Spleen (tissue), 11 donors: ENCODE measurements around the gene RBM23. TPM values are rescaled to one million over a fixed set of nuclear protein-coding genes. Genes with fewer than 3 reads are reported as not detected.

Source experiments
- DNase-seq: peaks from one replicate; pipeline ENCODE4 v3.0.0-alpha.2; 2020
- H3K27ac ChIP-seq, 8 donors: fragments of 200-600 bp; sonication (generic) in 7 of 8; 1 replicate in 4 of 8; 2 replicates in 4 of 8; pipeline versions ENCODE4 v1.5.0 to v1.8.0; 2016 to 2021; ENCODE audit warnings: inconsistent platforms in 4 of 8, mild to moderate bottlenecking in 4 of 8, moderate library complexity in 1 of 8
- H3K27me3 ChIP-seq, 7 donors: fragments of 200-600 bp; sonication (generic) in 6 of 7; replicated peaks in 1 of 7; 1 replicate in 4 of 7; 2 replicates in 3 of 7; pipeline versions ENCODE4 v1.5.0 to v1.8.0; 2016 to 2021; ENCODE audit warnings: inconsistent platforms in 3 of 7, mild to moderate bottlenecking in 1 of 7
- H3K36me3 ChIP-seq, 6 donors: fragments of 200-600 bp; sonication (generic) in 5 of 6; 1 replicate in 4 of 6; 2 replicates in 2 of 6; pipeline versions ENCODE4 v1.5.0 to v1.8.0; 2016 to 2021; ENCODE audit warnings: inconsistent platforms in 2 of 6
- H3K4me1 ChIP-seq, 6 donors: fragments of 200-600 bp; sonication (generic) in 5 of 6; 1 replicate in 3 of 6; 2 replicates in 3 of 6; pipeline versions ENCODE4 v1.5.0 to v1.8.0; 2016 to 2021; ENCODE audit warnings: inconsistent platforms in 3 of 6
- H3K4me3 ChIP-seq, 8 donors: fragments of 200-600 bp; sonication (generic) in 7 of 8; 1 replicate in 4 of 8; 2 replicates in 4 of 8; pipeline versions ENCODE4 v1.5.0 to v1.8.0; 2016 to 2021; ENCODE audit warnings: inconsistent platforms in 4 of 8, mild to moderate bottlenecking in 4 of 8, moderate library complexity in 2 of 8
- H3K9me3 ChIP-seq, 8 donors: fragments of 200-600 bp; sonication (generic) in 7 of 8; 1 replicate in 4 of 8; 2 replicates in 4 of 8; pipeline versions ENCODE4 v1.5.0 to v1.8.0; 2016 to 2021; ENCODE audit warnings: inconsistent platforms in 4 of 8
- POLR2A ChIP-seq, 3 donors: fragments of 450-650 bp; IDR thresholded peaks; one replicate each; pipeline ENCODE4 v1.5.1; 2017; ENCODE audit warnings: antibody characterized with exemption in 3 of 3, mild to moderate bottlenecking in 1 of 3
- POLR2AphosphoS5 ChIP-seq, 3 donors: sonication (generic); formaldehyde crosslinking; IDR thresholded peaks; one replicate each; pipeline ENCODE4 v1.5.1; 2017; ENCODE audit warnings: antibody characterized with exemption in 3 of 3
- WGBS, 5 donors: extraction: QIAGEN DNeasy Blood & Tissue Kit in 3 of 5; methylation state at CpG; one replicate each; pipeline versions ENCODE4 v1.1.5 to v1.1.7; 2013 to 2018; 5-methylcytosine and 5-hydroxymethylcytosine counted together
- intact Hi-C: fragments of 100-400 bp; cut with DNase I; formaldehyde crosslinking; loops from one replicate; pipeline ENCODE4 v1.15.0; 2023; ENCODE audit warnings: low total_unique reads
- polyA plus RNA-seq, 3 donors: library from polyadenylated mRNA; stranded (reverse); fragments of 200-250 nt; gene quantifications; one replicate each; pipeline ENCODE4 v1.2.1, GENCODE V29; 2013
- total RNA-seq, 7 donors: library from RNA; depleted of rRNA in 3 of 7; stranded (reverse); fragments of >200 nt in 3 of 7; fragmentation: NEBNext Ultra II Directional in 4 of 7; extraction: Animal tissue kit (Norgen Biotek cat#: 25700) in 4 of 7; gene quantifications; one replicate each; pipeline versions ENCODE4 v1.1.0 to v1.2.1, GENCODE V29; 2016 to 2021
- TF ChIP-seq, protein P1 (sequence below), 11 experiments: fragments of 200-600 bp in 7 of 11; fragments of 450-650 bp in 4 of 11; sonication (generic) in 4 of 11; IDR thresholded peaks in 8 of 11; conservative IDR thresholded peaks in 3 of 11; 1 replicate in 7 of 11; 2 replicates in 4 of 11; pipeline versions ENCODE4 v1.4.0 to v1.8.0; 2016 to 2021; ENCODE audit warnings: antibody characterized with exemption in 11 of 11, inconsistent platforms in 4 of 11, mild to moderate bottlenecking in 1 of 11
- donor health status: healthy with polysubstance abuse.
- donor health status: DM: no; HTN: no; CAD: no; lungs with moderate emphysema.
- donor health status: DM: no; HTN: no; CAD: no.
- donor health status: Bipolar disorder and iron deficiency.
- donor health status: healthy.
- donor health status: DM: no; HTN: no; CAD: no.
- donor health status: DM: yes; HTN: yes; CAD: no.

The RBM23 gene
- total and polyA plus RNA-seq, 10 donors = 19.0 to 875 (median 93.2) TPM

DNA sequence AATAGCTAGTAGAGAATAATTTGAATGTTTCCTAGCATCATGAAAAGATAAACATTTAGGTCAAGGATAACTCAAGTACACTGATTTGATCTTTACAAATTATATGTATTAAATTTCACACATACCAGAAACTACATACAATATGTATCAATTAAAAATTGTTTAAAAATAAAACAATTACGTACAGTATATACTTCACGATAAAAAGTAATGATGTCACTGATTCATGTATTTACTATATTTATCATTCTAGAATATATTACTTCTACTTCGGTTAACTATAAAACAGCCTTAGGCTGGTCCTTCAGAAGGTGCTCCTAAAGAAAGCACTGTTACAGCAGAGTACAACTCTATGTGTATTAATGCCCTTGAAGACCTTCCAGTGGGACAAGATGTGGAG is 11.5 kb downstream of the RBM23 start:
- DNase-seq = no peak
- H3K4me1 ChIP-seq = peaks cover 2 to 45% (median 11%) of the 10 kb centered on the region in 6 donors
- H3K9me3 ChIP-seq = no peaks in the 10 kb centered on the region
- intact Hi-C loops = no loop called here
- no peaks in the 10 kb centered on the region for H3K27me3 ChIP-seq
- H3K36me3 ChIP-seq = peaks cover 25 to 100% (median 85%) of the 10 kb centered on the region in 6 donors
- H3K4me3 ChIP-seq = no peak overlapping the region
- H3K27ac ChIP-seq = no peak overlapping the region
- 91 to 97% (median 94%) methylated on average over 3 of the region's 3 CpGs for WGBS, 5 donors
- TF ChIP-seq POLR2AphosphoS5 (IDR thresholded peaks at IDR 0.05) = no peak
- TF ChIP-seq POLR2A (IDR thresholded peaks at IDR 0.05) = no peak
- TF ChIP-seq, protein P1, sequence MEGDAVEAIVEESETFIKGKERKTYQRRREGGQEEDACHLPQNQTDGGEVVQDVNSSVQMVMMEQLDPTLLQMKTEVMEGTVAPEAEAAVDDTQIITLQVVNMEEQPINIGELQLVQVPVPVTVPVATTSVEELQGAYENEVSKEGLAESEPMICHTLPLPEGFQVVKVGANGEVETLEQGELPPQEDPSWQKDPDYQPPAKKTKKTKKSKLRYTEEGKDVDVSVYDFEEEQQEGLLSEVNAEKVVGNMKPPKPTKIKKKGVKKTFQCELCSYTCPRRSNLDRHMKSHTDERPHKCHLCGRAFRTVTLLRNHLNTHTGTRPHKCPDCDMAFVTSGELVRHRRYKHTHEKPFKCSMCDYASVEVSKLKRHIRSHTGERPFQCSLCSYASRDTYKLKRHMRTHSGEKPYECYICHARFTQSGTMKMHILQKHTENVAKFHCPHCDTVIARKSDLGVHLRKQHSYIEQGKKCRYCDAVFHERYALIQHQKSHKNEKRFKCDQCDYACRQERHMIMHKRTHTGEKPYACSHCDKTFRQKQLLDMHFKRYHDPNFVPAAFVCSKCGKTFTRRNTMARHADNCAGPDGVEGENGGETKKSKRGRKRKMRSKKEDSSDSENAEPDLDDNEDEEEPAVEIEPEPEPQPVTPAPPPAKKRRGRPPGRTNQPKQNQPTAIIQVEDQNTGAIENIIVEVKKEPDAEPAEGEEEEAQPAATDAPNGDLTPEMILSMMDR (IDR thresholded peaks at IDR 0.05 in 8 of 11, conservative IDR thresholded peaks at IDR 0.05 in 3 of 11) = no peak

DNA sequence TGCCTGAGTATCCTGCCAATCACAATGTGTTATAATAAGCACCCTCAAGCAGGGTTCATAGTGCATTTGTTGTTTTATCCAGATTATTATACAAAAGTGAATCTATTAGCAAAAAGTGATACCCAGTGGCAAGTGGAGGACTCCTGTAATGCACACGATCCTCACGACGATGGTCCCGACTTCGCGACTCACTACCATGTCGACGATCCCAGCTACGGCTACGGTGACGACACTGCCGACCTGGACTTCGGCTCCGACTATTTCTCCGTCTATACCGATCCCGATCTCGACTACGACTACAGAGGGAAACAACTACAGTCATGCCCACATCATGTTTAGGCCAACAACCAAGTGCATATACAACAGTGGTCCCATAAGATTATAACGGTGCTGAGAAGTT is 12.9 kb downstream of the RBM23 start:
- no peak for DNase-seq
- intact Hi-C loops = no loop called here
- Histone ChIP-seq H3K27ac (no peak overlapping the region), H3K36me3 (peaks cover 25 to 100% (median 95%) of the 10 kb centered on the region in 6 donors), H3K9me3 (no peaks in the 10 kb centered on the region), H3K4me1 (peaks cover 0 to 32% (median 8%) of the 10 kb centered on the region in 6 donors), H3K27me3 (no peaks in the 10 kb centered on the region), H3K4me3 (no peak overlapping the region)
- WGBS, 5 donors = 96 to 98% (median 97%) methylated on average over 20 of the region's 20 CpGs
- TF ChIP-seq POLR2A (IDR thresholded peaks at IDR 0.05) (no peak), POLR2AphosphoS5 (IDR thresholded peaks at IDR 0.05) (peak in 1 of 3 donors; percentile 41)
- TF ChIP-seq, protein P1 (IDR thresholded peaks at IDR 0.05 in 8 of 11, conservative IDR thresholded peaks at IDR 0.05 in 3 of 11) = no peak

- TF ChIP-seq POLR2AphosphoS5 (IDR thresholded peaks at IDR 0.05) = no peak
- TF ChIP-seq, protein P1 (IDR thresholded peaks at IDR 0.05 in 8 of 11, conservative IDR thresholded peaks at IDR 0.05 in 3 of 11) = no peak
- no peak for TF ChIP-seq POLR2A (IDR thresholded peaks at IDR 0.05)
- Histone ChIP-seq H3K4me1 (peaks cover 0 to 30% (median 10%) of the 10 kb centered on the region in 6 donors), H3K27ac (no peak overlapping the region), H3K27me3 (no peaks in the 10 kb centered on the region), H3K4me3 (no peak overlapping the region), H3K9me3 (no peaks in the 10 kb centered on the region), H3K36me3 (peaks cover 25 to 100% (median 97%) of the 10 kb centered on the region in 6 donors)
- 93 to 97% (median 95%) methylated on average over 4 of the region's 4 CpGs for WGBS, 5 donors
- intact Hi-C loops = no loop called here
- no peak for DNase-seq
These were observed 13.3 kb downstream of the RBM23 start for GRCh38 chr14:22905627-22906026.

- Histone ChIP-seq H3K4me3 (no peak overlapping the region), H3K4me1 (peaks cover 0 to 24% (median 9%) of the 10 kb centered on the region in 6 donors), H3K27me3 (no peaks in the 10 kb centered on the region), H3K9me3 (no peaks in the 10 kb centered on the region), H3K36me3 (peaks cover 22 to 100% (median 88%) of the 10 kb centered on the region in 6 donors), H3K27ac (no peak overlapping the region)
- TF ChIP-seq, protein P1 (IDR thresholded peaks at IDR 0.05 in 8 of 11, conservative IDR thresholded peaks at IDR 0.05 in 3 of 11) = no peak
- TF ChIP-seq POLR2A (IDR thresholded peaks at IDR 0.05) (no peak), POLR2AphosphoS5 (IDR thresholded peaks at IDR 0.05) (no peak)
- intact Hi-C loops = no loop called here
- no peak for DNase-seq
- WGBS, 5 donors = 95 to 100% (median 98%) methylated on average over 2 of the region's 2 CpGs
These were observed 15.2 kb downstream of the RBM23 start for GRCh38 chr14:22903742-22904087.
